ENCODE results near the gene SELE. TPM values are rescaled to one million over a fixed set of nuclear protein-coding genes. Genes with fewer than 3 reads are reported as not detected.

The SELE gene
- total and polyA plus RNA-seq, 2 of the 8 experiments (the other 6 are each of a cell fraction or from before 2014, with no cell fraction given), result not detected

DNA sequence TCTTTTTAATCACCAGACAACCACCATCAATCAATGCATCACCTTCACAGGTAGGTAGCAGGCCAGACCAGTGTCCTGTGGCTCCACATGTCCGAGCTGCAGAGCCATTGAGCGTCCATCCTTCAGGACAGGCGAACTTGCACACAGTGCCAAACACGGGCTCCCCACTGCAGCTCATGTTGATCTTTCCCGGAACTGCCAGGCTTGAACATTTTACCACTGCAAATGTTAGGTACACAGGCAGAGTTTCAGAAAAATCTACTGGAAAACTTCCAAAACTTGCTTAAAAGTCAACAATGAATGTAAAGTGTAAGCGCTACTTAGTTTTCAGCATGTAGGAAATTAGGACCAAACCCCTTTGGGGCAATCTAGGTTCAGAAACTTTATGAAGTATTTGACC, 6.6 kb downstream of the SELE start:
- DNase-seq (ENCODE audit: low read depth in 1 of 2, low spot score in 2 of 2) (no peak), FAIRE-seq (no peak)
- Histone ChIP-seq H2BK120ac (replicated peaks; ENCODE audit: low read depth, low read length) (no peak overlapping the region), H2BK20ac (ENCODE audit: low read length) (no peak overlapping the region), H3K4ac (replicated peaks; ENCODE audit: insufficient read length, low read depth, low read length) (no peak overlapping the region), H3K56ac (replicated peaks; ENCODE audit: insufficient read length, low read depth, low read length) (no peak overlapping the region), H4K8ac (ENCODE audit: extremely low read depth, insufficient read depth, low read length) (no peak overlapping the region), H2AK5ac (ENCODE audit: low read depth, low read length) (no peak overlapping the region), H3K18ac (ENCODE audit: extremely low read depth, low read length) (no peak overlapping the region), H3K27me3 (replicated peaks in 1 of 4; ENCODE audit: control insufficient read depth in 3 of 4, extremely low read depth in 1 of 4, insufficient read depth in 3 of 4, low read length in 3 of 4) (no peaks in the 10 kb centered on the region), H3K27ac (ENCODE audit: low read depth, low read length) (no peak overlapping the region), H3K4me2 (ENCODE audit: insufficient read depth in 1 of 2, low read depth in 2 of 2, low read length in 2 of 2) (no peak overlapping the region), H2BK5ac (ENCODE audit: low read depth, low read length) (no peak overlapping the region), H3K4me3 (ENCODE audit: extremely low read depth in 1 of 4, insufficient read depth in 2 of 4, low read depth in 3 of 4, low read length in 4 of 4) (no peak overlapping the region), H3K9ac (replicated peaks in 1 of 4; ENCODE audit: extremely low read depth in 1 of 4, low read depth in 3 of 4, low read length in 3 of 4) (no peak overlapping the region), H3K14ac (ENCODE audit: insufficient read length) (no peak overlapping the region), H3K79me1 (ENCODE audit: low read depth, low read length) (no peaks in the 10 kb centered on the region), H3K23ac (ENCODE audit: insufficient read length) (no peak overlapping the region), H3K23me2 (ENCODE audit: low read depth, low read length) (no peaks in the 10 kb centered on the region), H2BK15ac (ENCODE audit: low read length) (no peak overlapping the region), H2BK12ac (ENCODE audit: low read depth, low read length) (no peak overlapping the region), H4K5ac (ENCODE audit: insufficient read length, low read depth, low read length) (no peak overlapping the region), H4K20me1 (replicated peaks in 1 of 2; ENCODE audit: control insufficient read depth in 1 of 2, insufficient read depth in 2 of 2, low read length in 2 of 2) (no peaks in the 10 kb centered on the region), H2AFZ (ENCODE audit: low read length) (no peak overlapping the region; the same call in 1 of the 2 replicates), H3K79me2 (ENCODE audit: control insufficient read depth in 1 of 2, insufficient read depth in 2 of 2, low read length in 2 of 2) (no peaks in the 10 kb centered on the region), H4K91ac (replicated peaks; ENCODE audit: insufficient read length, low read length) (no peak overlapping the region), H3K9me3 (ENCODE audit: insufficient read depth in 2 of 2, low read depth in 1 of 2, low read length in 1 of 2) (no peaks in the 10 kb centered on the region), H3K4me1 (replicated peaks in 1 of 4; ENCODE audit: control insufficient read depth in 3 of 4, insufficient read depth in 4 of 4, low read length in 3 of 4) (no peaks in the 10 kb centered on the region), H3K36me3 (ENCODE audit: control insufficient read depth in 2 of 4, insufficient read depth in 4 of 4, low read length in 3 of 4) (no peaks in the 10 kb centered on the region)
- CTCF ChIA-PET (ENCODE audit: partially characterized antibody), result interaction anchor here (0.5 to 0.8 kb wide), 3 partner anchors 15 to 350 kb away, joined by 3 to 4 read pairs (median 3); no protein-coding TSS in a partner anchor
- 87% methylated on average over 6 of the region's 6 CpGs; no CpG with 5 or more reads in 1 of the 2 experiments for WGBS, 2 experiments (ENCODE audit: extremely low coverage in 1 of 2, insufficient coverage in 1 of 2, insufficient read length in 1 of 2, insufficient replicate concordance in 2 of 2, low coverage in 1 of 2, low lambda C conversion rate in 2 of 2, missing lambda C conversion rate in 1 of 2)
- POLR2A ChIA-PET (ENCODE audit: partially characterized antibody), result no interaction called here
- TF ChIP-seq CTBP2 (IDR thresholded peaks at IDR 0.05; ENCODE audit: borderline replicate concordance, insufficient read depth, insufficient read length, low read length), result no peak
